HCEC 1CT (cell line): ENCODE results near the gene HMGXB4.

Source experiments
- DNase-seq: peaks from one replicate; pipeline ENCODE4 v3.0.0-alpha.2; 2017

Gene HMGXB4

GRCh38 chr22:35258191-35258988, 1.1 kb downstream of the HMGXB4 start:
- DNase-seq = no peak

DNA sequence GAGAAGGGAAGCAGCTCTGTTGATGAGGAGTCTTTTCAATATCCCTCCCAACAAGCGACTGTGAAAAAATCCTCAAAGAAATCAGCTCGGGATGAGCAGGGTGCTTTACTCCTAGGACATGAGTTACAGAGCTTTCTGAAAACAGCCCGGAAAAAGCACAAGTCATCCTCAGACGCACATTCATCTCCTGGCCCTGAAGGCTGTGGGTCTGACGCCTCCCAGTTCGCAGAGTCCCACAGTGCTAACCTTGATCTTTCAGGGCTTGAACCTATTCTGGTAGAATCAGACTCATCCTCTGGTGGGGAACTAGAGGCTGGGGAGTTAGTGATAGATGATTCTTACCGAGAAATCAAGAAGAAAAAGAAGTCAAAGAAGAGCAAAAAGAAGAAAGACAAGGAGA, 7.7 kb downstream of the HMGXB4 start:
- DNase-seq = no peak

- no peak for DNase-seq
These were observed 9.0 kb downstream of the HMGXB4 start for GRCh38 chr22:35266277-35266676.

DNA sequence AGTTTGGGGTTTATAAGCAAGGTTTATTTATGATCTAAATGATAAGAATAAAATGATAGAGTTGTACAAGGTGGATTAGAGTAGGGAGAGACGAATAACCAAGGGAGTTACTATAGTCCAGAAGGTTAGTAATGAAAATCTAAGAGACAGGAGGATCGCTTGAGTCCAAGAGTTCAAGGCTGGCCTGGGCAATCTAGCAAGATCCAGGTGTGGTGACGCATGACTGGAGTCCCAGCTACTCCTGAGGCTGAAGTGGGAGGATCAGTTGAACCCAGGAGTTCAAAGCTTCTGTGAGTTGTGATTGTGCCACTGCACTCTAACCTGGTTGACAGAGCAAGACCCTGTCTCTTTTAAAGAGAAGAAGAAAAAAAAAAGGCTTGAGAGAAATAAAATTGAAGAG, 12.3 kb downstream of the HMGXB4 start:
- no peak for DNase-seq

GRCh38 chr22:35274154-35274871, 17.0 kb downstream of the HMGXB4 start:
- DNase-seq = no peak

DNA sequence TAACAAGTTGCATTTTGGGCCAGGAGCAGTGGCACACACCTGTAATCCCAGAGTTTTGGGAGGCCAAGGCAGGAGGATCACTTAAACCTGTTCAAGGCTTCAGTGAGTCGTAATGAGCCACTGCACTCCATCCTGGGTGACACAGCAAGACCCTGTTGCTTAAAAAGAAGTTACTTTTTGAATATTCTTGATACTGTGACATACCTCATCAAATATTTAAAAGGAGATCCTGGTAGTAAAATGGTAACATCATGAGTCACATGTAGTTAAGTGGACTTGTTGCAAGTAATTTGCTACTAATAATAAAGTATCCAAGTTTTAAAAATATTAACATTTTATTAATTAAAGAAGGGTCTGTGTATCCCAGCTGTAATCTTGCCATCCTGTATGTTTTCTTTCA, 18.3 kb downstream of the HMGXB4 start:
- peak; percentile 57 for DNase-seq

DNA sequence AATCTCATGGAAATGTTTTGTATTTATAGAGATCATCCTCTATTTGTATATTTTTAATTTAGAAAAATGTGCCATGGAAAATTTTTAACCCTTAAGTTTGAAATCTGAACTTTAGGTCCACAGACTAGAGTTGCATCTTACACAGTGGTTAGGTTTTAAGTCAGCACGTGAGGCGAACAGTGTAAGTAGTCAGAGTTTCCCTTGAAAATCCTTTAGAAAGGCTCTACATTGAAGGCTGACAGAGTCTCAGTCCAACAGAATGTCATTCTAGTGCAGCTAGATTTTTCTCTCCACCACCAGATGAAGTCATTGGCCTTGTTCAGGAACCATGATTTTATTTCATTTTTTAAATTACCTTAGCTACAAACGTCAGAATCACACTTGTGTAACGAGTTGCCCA, 18.7 kb downstream of the HMGXB4 start:
- no peak for DNase-seq

DNA sequence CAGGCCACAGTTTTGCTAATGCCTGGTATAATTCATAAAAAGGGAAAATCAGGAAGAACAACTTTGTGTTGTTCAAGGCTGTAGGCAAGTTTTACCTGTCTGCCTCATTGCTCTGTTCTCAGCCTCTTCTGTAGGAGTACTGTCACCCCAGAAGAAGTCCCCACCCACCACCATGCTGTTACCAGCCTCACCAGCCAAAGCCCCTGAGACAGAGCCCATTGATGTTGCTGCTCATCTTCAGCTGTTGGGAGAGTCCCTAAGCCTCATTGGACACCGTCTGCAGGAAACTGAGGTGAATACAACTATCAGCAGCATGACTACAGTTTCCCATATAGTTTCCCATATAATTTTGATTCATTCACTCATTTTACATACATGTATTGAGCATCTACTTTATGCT, 30.8 kb downstream of the HMGXB4 start:
- no peak for DNase-seq

- no peak for DNase-seq
These were observed 35.5 kb downstream of the HMGXB4 start for GRCh38 chr22:35292786-35293185.

- no peak for DNase-seq
These were observed 38.8 kb downstream of the HMGXB4 start for GRCh38 chr22:35296051-35296450.

- DNase-seq = no peak
These were observed 42.0 kb downstream of the HMGXB4 start for GRCh38 chr22:35299217-35299672.

- peak; percentile 97 for DNase-seq
These were observed 42.6 kb downstream of the HMGXB4 start, which contains the start of gene TOM1 for GRCh38 chr22:35299673-35300499. Gene TOM1 (plus strand): TSS chr22:35299894. CDS start chr22:35299929, 35 bp downstream.

DNA sequence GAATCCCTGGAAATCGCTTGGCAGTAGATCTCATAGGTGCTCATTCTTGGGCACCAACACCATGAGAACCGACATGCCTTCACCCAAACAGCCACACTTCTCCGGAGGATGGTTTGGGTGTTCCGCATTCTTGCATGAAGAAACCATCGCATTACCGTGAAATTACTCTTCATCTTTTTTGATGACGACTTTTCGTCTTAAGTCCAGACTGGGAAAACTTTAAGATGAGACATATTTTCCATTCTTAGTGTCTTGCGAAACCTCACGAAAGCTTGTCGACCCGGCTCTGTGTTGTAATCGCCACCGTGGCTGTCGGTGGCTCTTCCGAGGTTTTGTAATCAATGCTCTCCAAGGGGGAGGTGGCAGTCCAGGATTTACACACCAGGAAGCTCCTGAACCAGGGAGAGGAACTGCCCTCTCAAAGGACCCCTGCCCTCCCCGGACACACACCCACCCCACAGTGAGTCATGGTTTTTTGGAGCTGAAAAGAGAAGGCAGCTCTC, 44.1 kb downstream of the HMGXB4 start:
- DNase-seq = peak; percentile 96

DNA sequence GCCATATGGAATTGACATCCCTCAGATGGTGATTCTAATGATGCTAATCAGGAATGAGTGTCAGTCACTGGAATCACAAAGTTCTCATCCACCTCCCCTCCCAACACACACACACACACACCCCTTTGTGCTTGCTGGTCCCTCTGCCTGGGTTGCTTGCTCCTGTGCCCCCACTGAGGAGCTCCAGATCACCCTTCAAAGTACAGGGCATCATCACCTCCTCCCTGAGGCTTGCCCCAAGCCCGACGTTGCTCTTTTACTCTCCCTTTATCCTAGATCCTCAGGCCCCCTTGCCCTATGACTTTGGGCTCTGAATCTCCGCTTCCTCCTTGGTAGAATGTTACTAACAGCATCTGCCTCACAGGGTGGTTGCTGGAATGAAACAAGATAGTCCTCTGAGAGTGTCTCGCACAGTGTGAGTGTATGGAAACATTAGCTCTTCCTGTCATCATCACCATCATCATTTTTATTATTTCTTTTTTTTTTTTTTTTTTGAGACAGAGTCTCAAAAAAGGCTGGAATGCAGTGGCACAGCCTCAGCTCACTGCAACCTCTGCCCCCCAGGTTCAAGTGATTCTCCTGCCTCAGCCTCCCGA, 45.8 kb downstream of the HMGXB4 start:
- DNase-seq = no peak

- DNase-seq = no peak
These were observed 48.3 kb downstream of the HMGXB4 start for GRCh38 chr22:35305525-35306070.

DNA sequence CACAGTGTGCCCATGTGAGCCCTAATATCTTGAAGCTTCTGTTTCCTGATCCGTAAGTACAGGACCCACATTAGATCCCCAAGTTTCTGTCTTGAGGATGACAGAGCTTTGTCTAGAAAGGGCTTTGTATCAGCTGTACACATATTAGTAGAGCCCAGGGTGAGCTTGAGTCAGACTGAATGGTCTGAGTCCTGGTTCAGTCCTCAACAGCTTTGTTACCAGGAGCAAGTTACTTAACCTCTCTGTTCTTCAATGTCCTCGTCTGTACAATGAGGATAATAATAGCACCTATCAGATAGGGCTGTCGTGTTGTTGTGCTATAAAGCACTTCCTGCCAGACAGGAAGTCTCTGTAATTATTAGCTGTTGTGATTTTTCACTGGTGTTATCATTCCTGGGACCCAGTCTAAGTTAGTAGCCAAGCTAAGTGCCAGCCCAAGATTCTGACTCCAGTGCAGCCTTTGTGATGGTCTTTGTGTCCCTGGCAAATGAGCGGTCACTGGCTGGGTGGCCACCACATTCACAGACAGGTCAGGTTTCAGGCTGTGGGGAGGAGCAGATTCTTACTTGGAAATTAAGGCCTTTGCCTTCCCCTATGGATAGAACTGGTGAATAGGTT, 49.2 kb downstream of the HMGXB4 start:
- no peak for DNase-seq

DNA sequence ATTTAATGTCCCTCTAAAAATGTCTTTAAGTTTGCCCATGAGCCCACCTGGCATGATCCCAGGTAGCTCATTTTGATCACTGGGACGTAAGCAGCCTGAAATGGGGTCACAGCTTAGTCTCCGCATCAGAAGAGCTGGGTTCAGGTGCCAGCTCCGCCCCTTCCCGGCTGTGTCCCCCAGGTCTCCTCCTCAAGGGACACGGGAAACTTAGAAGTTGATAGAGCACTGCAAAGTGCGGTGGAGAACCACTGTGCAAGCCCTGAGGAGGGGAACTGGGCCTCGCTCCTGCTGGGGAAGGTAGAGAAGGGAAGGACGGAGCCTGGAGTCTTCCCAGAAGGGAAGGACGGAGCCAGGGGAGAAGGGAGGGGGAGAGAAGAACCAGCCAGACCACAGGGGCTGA, 50.1 kb downstream of the HMGXB4 start:
- no peak for DNase-seq

DNA sequence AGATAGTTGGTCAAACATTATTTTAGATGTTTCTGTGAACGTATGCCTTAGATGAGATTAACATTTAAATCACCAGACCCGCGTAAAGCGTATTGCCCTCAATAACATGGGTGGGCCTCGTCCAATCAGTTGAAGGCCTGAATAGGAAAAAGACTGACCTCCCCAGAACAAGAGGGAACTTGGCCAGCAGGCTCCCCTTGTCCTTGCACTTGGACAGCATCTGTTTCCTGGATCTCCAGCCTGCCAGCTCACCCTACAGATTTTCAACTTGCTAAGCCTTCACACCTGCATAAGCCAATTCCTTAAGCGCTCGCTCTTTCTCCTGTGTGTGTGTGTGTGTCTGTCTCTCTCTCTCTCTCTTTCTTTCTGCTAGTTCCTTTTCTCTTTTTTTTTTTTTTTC, 50.6 kb downstream of the HMGXB4 start:
- DNase-seq = no peak

- DNase-seq = no peak
These were observed 51.3 kb downstream of the HMGXB4 start for GRCh38 chr22:35308480-35309021.

GRCh38 chr22:35310556-35311550, 53.6 kb downstream of the HMGXB4 start:
- no peak for DNase-seq
